HepG2 (cell line): ENCODE measurements around the gene POC1B. TPM values are rescaled to one million over a fixed set of nuclear protein-coding genes. Genes with fewer than 3 reads are reported as not detected.

Source experiments
- ATAC-seq: fragments of 200-7000 bp; cut with Tn5 transposase; 3 replicates; pipeline ENCODE4 v1.9.1; 2020; ENCODE audit warnings: mild to moderate bottlenecking, moderate library complexity
- BruUV-seq: library from RNA; stranded (reverse); fragments of 400-500 nt; replicated peaks from 2 replicates; lab custom pipeline; 2021; lab: Mats Ljungman, UMichigan
- CTCF ChIA-PET: fragments of 300-600 bp; formaldehyde crosslinking; extraction: SDS; loops from one replicate; lab custom pipeline; 2021; ENCODE audit warnings: low total read pairs, inconsistent platforms, low intra/inter-chr PET ratio; lab: Yijun Ruan, JAX
- POLR2A ChIA-PET: fragments of 350-600 bp; sonication (Branson Sonifier 250); formaldehyde crosslinking; loops from one replicate; lab custom pipeline; 2020; ENCODE audit warnings: antibody characterized with exemption, inconsistent platforms; lab: Yijun Ruan, JAX
- DNase-seq: peaks from one replicate; pipeline ENCODE4 v3.0.0-alpha.2; 2015; ENCODE audit warnings: low spot score
- FAIRE-seq: peaks from 3 replicates; lab custom pipeline; 2011; peaks lifted over from hg19 to GRCh38; lab: Jason Lieb, UNC
- H2AFZ ChIP-seq: one replicate; pipeline ENCODE4 v1.6.1; 2011; ENCODE audit warnings: low read length, inconsistent platforms
- H3K27ac ChIP-seq: fragments of 300-600 bp; 3 replicates; pipeline ENCODE4 v1.8.0; 2011; ENCODE audit warnings: mixed run types, mild to moderate bottlenecking, mixed read lengths, low read length, inconsistent platforms; ENCODE audit not compliant: insufficient read depth; ENCODE audit errors: extremely low read length
- H3K27me3 ChIP-seq, 2 experiments: fragments of 200-600 bp in 1 of 2; 2 replicates in 1 of 2; 3 replicates in 1 of 2; pipeline versions ENCODE4 v1.6.0 to v1.8.0; 2011; ENCODE audit warnings: low read length in 2 of 2, mild to moderate bottlenecking in 2 of 2, moderate library complexity in 2 of 2, inconsistent platforms in 1 of 2; ENCODE audit not compliant: insufficient read depth in 2 of 2, control insufficient read depth in 1 of 2
- H3K36me3 ChIP-seq, 2 experiments: fragments of 200-600 bp in 1 of 2; replicated peaks in 1 of 2; 2 replicates in 1 of 2; 3 replicates in 1 of 2; pipeline versions ENCODE4 v1.5.1 to v1.8.0; 2011; ENCODE audit warnings: low read length in 2 of 2, inconsistent platforms in 1 of 2; ENCODE audit not compliant: insufficient read depth in 2 of 2, control insufficient read depth in 1 of 2
- H3K4me1 ChIP-seq: 2 replicates; pipeline ENCODE4 v1.5.1; 2012; ENCODE audit warnings: low read length, inconsistent platforms; ENCODE audit not compliant: insufficient read depth
- H3K4me2 ChIP-seq: 2 replicates; pipeline ENCODE4 v1.6.0; 2011; ENCODE audit warnings: low read depth, low read length, inconsistent platforms
- H3K4me3 ChIP-seq, 3 experiments: fragments of 200-600 bp in 1 of 3; sonication (generic), shearing (Covaris generic) in 1 of 3; replicated peaks in 1 of 3; 2 replicates each; pipeline ENCODE4 v1.5.1; 2011 to 2016; ENCODE audit warnings: low read length in 3 of 3, inconsistent platforms in 2 of 3, low read depth in 2 of 3, mild to moderate bottlenecking in 2 of 3, control low read depth in 1 of 3, mixed read lengths in 1 of 3; ENCODE audit not compliant: insufficient read depth in 1 of 3
- H3K79me2 ChIP-seq: one replicate; pipeline ENCODE4 v1.6.1; 2011; ENCODE audit warnings: low read length, inconsistent platforms; ENCODE audit not compliant: insufficient read depth
- H3K9ac ChIP-seq: 2 replicates; pipeline ENCODE4 v1.6.0; 2011; ENCODE audit warnings: mild to moderate bottlenecking, low read depth, low read length, inconsistent platforms; ENCODE audit not compliant: insufficient read depth
- H3K9me3 ChIP-seq: 2 replicates; pipeline ENCODE4 v1.5.1; 2012; ENCODE audit warnings: mild to moderate bottlenecking, low read length
- H4K20me1 ChIP-seq: 2 replicates; pipeline ENCODE4 v1.6.0; 2011; ENCODE audit warnings: inconsistent platforms, mild to moderate bottlenecking, low read length, moderate library complexity; ENCODE audit not compliant: insufficient read depth
- ATF7-NPFF ChIP-seq: sonication (generic); formaldehyde crosslinking; IDR thresholded peaks from 2 replicates; pipeline ENCODE4 v1.8.1; 2023; ENCODE audit warnings: mild to moderate bottlenecking, low read depth, missing genetic modification reagents, moderate library complexity
- ATRX ChIP-seq: sonication (generic); formaldehyde crosslinking; IDR thresholded peaks from 2 replicates; pipeline ENCODE4 v1.4.0; 2020; ENCODE audit warnings: missing genetic modification reagents, borderline replicate concordance
- CCDC6 ChIP-seq: sonication (generic); formaldehyde crosslinking; IDR thresholded peaks from 2 replicates; pipeline ENCODE4 v1.8.1; 2022; ENCODE audit warnings: mild to moderate bottlenecking, missing genetic modification reagents, moderate library complexity
- ELF3 ChIP-seq: IDR thresholded peaks from 2 replicates; pipeline ENCODE4 v1.6.1; 2016; ENCODE audit warnings: missing genetic modification reagents, missing compliant biosample characterization
- ELK4 ChIP-seq: sonication (generic); formaldehyde crosslinking; IDR thresholded peaks from 2 replicates; pipeline ENCODE4 v1.9.0; 2021; ENCODE audit warnings: missing genetic modification reagents, borderline replicate concordance
- HCFC1 ChIP-seq: fragments of 150-350 bp; IDR thresholded peaks from 2 replicates; pipeline ENCODE4 v1.6.1; 2014; ENCODE audit warnings: low read depth, low read length
- MIXL1 ChIP-seq: IDR thresholded peaks from 2 replicates; pipeline ENCODE4 v1.6.1; 2016
- PPARG ChIP-seq: conservative IDR thresholded peaks from 2 replicates; pipeline ENCODE4 v1.6.1; 2016; ENCODE audit warnings: missing biosample characterization, missing genetic modification reagents
- RAD51 ChIP-seq: fragments of 450-650 bp; IDR thresholded peaks from 2 replicates; pipeline ENCODE4 v1.6.1; 2016; ENCODE audit warnings: borderline replicate concordance
- RFXAP ChIP-seq: sonication (generic); formaldehyde crosslinking; IDR thresholded peaks from 2 replicates; pipeline ENCODE4 v1.4.0; 2020; ENCODE audit warnings: missing genetic modification reagents, borderline replicate concordance
- YEATS2 ChIP-seq: sonication (generic); formaldehyde crosslinking; IDR thresholded peaks from 2 replicates; pipeline ENCODE4 v1.4.0; 2020; ENCODE audit warnings: missing genetic modification reagents, borderline replicate concordance
- ZNF569 ChIP-seq: sonication (generic); formaldehyde crosslinking; IDR thresholded peaks from 2 replicates; pipeline ENCODE4 v1.5.0; 2020; ENCODE audit warnings: mild to moderate bottlenecking, missing genetic modification reagents, moderate library complexity, borderline replicate concordance
- ZNF749 ChIP-seq: sonication (generic); formaldehyde crosslinking; IDR thresholded peaks from 2 replicates; pipeline ENCODE4 v1.8.0; 2022; ENCODE audit warnings: mild to moderate bottlenecking, missing genetic modification reagents, moderate library complexity, borderline replicate concordance
- ZNF792 ChIP-seq: IDR thresholded peaks from 2 replicates; pipeline ENCODE4 v1.6.1; 2016
- ZNF878 ChIP-seq: sonication (generic); formaldehyde crosslinking; IDR thresholded peaks from 2 replicates; pipeline ENCODE4 v1.8.1; 2023; ENCODE audit warnings: mild to moderate bottlenecking, missing genetic modification reagents, moderate library complexity
- ZXDC ChIP-seq: sonication (generic); formaldehyde crosslinking; IDR thresholded peaks from 2 replicates; pipeline ENCODE4 v1.5.0; 2020; ENCODE audit warnings: mild to moderate bottlenecking, missing genetic modification reagents
- WGBS: methylation state at CpG from one replicate; pipeline ENCODE4 v1.1.6; 2017; ENCODE audit warnings: low lambda C conversion rate; 5-methylcytosine and 5-hydroxymethylcytosine counted together
- in situ Hi-C: cut with HindIII; loops from 2 replicates; pipeline ENCODE4 v1.10.0; 2017; ENCODE audit warnings: low pct_unique_long_range_greater_than_20kb; ENCODE audit not compliant: extremely low pct_ligation_motif_present
- intact Hi-C: fragments of 100-400 bp; cut with micrococcal nuclease; formaldehyde crosslinking; loops from one replicate; pipeline ENCODE4 v1.10.0; 2022; ENCODE audit not compliant: unreplicated experiment
- polyA plus RNA-seq, 8 experiments: library from polyadenylated mRNA; depleted of rRNA in 3 of 8; stranded (reverse) in 7 of 8; unstranded in 1 of 8; fragments of >200 nt; fragmentation: Illumina TruSeq in 4 of 8; extraction: Trizol in 4 of 8; gene quantifications; 2 replicates each; pipeline versions ENCODE4 v1.2.1 to v1.2.3, GENCODE V29; 2011 to 2016; ENCODE audit warnings: low read depth in 4 of 8, missing spikeins in 1 of 8, mixed read lengths in 1 of 8; ENCODE audit not compliant: insufficient read depth in 1 of 8
- total RNA-seq, 5 experiments: library from RNA; depleted of rRNA; stranded (reverse); fragments of >200 nt; fragmentation: Illumina TruSeq; extraction: Trizol; gene quantifications; 2 replicates each; pipeline ENCODE4 v1.2.3, GENCODE V29; 2016; ENCODE audit warnings: low read depth in 1 of 5
- TF ChIP-seq, protein P1 (sequence below): sonication (generic); formaldehyde crosslinking; IDR thresholded peaks from 2 replicates; pipeline ENCODE4 v1.5.0; 2020; ENCODE audit warnings: missing genetic modification reagents, mild to moderate bottlenecking, borderline replicate concordance
- TF ChIP-seq, protein P2 (sequence below): sonication (generic); formaldehyde crosslinking; IDR thresholded peaks from 2 replicates; pipeline ENCODE4 v1.4.0; 2020; ENCODE audit warnings: missing genetic modification reagents

The POC1B gene
- total and polyA plus RNA-seq, 2 of the 13 experiments (the other 11 are each of a cell fraction or from before 2014, with no cell fraction given), result 9.3 to 11.0 TPM

DNA sequence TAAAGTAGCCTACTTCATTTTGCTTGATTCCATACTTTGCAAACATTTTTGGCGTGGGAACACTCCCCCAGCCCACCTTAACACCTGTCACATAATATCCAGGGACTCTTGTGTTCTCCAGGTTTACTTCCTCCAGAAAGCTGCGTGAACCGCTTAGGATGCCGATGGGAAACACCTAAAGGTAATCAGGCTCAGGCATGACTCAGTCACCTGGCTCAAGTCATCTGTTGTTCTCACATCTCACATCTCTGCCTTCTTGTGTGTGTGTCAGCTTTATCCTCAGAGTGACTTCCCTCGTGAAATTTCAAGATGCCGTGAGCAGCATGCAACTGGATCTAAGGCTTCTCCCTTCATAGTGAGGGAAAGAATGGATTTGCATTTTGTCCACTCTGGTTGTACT, 125.4 kb downstream of the POC1B start:
- ChIA-PET CTCF (no interaction called here), POLR2A (interaction anchor here (2.0 kb wide), 1 partner anchor 48 kb away, joined by 6 read pairs; the partner anchor contains the start of gene DUSP6)
- no peak overlapping the region for H3K4me2 ChIP-seq
- no peak overlapping the region for H3K4me3 ChIP-seq
- H4K20me1 ChIP-seq, result no peaks in the 10 kb centered on the region
- intact Hi-C loops, result no loop called here
- no peak overlapping the region for H3K9ac ChIP-seq
- DNase-seq, result no peak
- H3K36me3 ChIP-seq, result no peaks in the 10 kb centered on the region
- H3K4me1 ChIP-seq, result peaks cover 34% of the 10 kb centered on the region
- BruUV-seq, result no TSS peak
- TF ChIP-seq ZNF749 (CRISPR knock-in tag) (no peak), ATRX (no peak), PPARG (CRISPR knock-in tag) (no peak), MIXL1 (CRISPR knock-in tag) (no peak), ZNF878 (CRISPR knock-in tag) (no peak), HCFC1 (no peak), ZNF569 (no peak), ELK4 (CRISPR knock-in tag) (no peak), YEATS2 (CRISPR knock-in tag) (no peak), ATF7-NPFF (CRISPR knock-in tag) (no peak), ZNF792 (CRISPR knock-in tag) (no peak), ELF3 (CRISPR knock-in tag) (no peak), CCDC6 (CRISPR knock-in tag) (no peak), RAD51 (no peak), RFXAP (CRISPR knock-in tag) (no peak), ZXDC (CRISPR knock-in tag) (no peak)
- TF ChIP-seq, protein P1, sequence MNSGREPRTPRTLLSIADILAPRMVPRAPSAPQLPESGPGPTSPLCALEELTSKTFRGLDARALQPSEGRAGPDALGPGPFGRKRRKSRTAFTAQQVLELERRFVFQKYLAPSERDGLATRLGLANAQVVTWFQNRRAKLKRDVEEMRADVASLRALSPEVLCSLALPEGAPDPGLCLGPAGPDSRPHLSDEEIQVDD (CRISPR knock-in tag), result no peak
- TF ChIP-seq, protein P2, sequence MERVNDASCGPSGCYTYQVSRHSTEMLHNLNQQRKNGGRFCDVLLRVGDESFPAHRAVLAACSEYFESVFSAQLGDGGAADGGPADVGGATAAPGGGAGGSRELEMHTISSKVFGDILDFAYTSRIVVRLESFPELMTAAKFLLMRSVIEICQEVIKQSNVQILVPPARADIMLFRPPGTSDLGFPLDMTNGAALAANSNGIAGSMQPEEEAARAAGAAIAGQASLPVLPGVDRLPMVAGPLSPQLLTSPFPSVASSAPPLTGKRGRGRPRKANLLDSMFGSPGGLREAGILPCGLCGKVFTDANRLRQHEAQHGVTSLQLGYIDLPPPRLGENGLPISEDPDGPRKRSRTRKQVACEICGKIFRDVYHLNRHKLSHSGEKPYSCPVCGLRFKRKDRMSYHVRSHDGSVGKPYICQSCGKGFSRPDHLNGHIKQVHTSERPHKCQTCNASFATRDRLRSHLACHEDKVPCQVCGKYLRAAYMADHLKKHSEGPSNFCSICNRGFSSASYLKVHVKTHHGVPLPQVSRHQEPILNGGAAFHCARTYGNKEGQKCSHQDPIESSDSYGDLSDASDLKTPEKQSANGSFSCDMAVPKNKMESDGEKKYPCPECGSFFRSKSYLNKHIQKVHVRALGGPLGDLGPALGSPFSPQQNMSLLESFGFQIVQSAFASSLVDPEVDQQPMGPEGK (CRISPR knock-in tag), result no peak
- TF ChIP-seq, all 625 proteins: peak for 0
- in situ Hi-C loops, result no loop called here
- Histone ChIP-seq H3K27ac (no peak overlapping the region), H3K27me3 (no peaks in the 10 kb centered on the region), H2AFZ (no peak overlapping the region), H3K9me3 (no peaks in the 10 kb centered on the region), H3K79me2 (no peaks in the 10 kb centered on the region)
- ATAC-seq (no peak), FAIRE-seq (no peak)
- 100% methylated on average over 6 of the region's 6 CpGs for WGBS
